IPS DF 19.7 (cell line): Measurements from ENCODE around the gene TJP3.

Experiments used
- DNase-seq: peaks from one replicate; pipeline ENCODE4 v3.0.0-alpha.2; 2013; ENCODE audit warnings: low read depth, low spot score

TJP3 gene

DNA sequence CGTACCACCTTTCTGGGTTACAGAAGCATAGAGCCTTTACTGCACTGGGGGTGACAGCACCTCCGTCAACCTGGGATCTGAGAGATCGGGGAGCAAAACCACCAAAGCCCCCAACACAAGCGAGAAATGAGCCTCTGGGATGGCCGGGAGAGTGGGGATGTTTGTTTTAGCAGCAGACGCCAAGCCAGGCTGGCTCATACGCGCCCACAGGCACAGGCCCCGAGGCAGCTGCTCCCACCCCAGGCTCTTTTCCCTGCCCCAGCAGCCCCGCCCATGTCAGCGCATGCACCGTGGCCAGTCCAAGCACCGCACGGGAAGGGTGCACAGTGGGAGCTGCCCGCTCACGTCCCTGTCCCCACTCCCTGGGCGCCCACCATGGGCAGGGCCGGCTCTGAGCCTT is 16.5 kb upstream of the TJP3 start:
- DNase-seq = no peak

- no peak for DNase-seq
Observed at GRCh38 chr19:3692141-3693024, 15.8 kb upstream of the TJP3 start.

- no peak for DNase-seq
Observed at GRCh38 chr19:3693025-3693925, 14.9 kb upstream of the TJP3 start.

DNA sequence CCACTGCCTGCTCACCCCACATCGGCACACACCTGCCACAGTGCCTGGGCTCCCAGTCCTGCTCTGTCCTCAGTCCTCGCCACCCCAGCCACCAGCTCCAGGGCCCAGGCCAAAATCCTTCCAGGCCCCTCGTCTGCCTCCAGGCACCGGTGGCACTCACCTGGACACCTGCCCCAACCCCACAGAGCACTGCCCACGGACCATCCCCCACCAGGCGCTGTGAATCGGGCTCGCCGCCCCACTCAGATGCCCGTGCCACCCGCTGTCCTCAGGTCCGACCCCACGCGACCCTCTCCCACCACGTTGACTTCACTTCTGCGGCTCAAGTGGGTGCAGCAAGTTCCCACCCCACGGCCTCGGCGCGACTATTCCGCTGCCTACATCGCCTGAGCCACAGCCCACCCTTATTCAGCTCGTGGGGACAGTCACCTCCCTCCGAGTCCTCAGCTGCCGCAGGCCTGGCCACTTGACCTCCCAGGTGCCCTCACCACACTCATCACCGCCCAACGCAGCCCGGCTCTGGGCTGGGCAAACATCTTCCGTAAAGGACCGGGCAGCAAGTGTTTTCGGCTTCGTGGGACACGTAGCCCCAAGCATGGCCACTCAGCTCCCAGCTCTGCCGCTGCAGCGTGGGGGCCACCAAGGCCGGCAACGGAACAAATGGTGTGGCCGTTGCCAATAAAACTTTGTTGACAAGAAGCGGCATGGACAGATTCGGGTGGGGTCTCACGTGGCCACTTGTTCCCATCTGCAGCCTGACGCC is 13.6 kb upstream of the TJP3 start:
- no peak for DNase-seq

- no peak for DNase-seq
Observed at GRCh38 chr19:3695124-3695733, 13.0 kb upstream of the TJP3 start.

DNA sequence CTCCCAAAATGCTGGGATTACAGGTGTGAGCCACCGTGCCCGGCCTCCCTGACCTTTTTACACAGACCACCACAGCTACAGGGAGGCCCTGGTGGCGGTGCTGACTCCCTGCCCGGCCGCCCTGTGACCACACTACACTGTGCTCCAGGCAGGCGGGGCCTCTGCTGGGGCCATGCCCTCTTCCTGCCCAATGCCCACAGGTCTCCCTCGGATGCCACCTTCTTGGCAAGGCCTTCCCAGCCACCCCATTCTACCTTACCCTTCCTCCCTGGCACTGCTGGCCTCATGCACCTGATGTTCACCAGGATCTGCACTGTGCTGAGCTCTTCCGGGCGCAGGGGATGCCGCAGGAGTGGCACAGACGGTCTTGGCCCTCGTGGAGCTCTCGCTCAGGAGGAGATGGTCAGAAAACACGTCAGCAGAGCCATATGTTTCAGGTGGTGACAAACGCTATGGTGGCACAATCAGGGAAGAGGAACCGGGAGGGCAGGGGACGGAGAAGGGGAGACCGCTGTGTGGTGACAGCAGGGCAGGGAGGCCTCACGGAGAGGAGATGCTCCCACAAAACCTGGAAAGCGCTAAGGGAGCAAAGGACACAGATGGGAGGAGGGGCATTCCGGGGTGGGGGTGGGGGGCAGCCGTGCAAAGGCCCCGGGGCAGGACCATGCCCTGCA is 12.1 kb upstream of the TJP3 start:
- DNase-seq = no peak

DNA sequence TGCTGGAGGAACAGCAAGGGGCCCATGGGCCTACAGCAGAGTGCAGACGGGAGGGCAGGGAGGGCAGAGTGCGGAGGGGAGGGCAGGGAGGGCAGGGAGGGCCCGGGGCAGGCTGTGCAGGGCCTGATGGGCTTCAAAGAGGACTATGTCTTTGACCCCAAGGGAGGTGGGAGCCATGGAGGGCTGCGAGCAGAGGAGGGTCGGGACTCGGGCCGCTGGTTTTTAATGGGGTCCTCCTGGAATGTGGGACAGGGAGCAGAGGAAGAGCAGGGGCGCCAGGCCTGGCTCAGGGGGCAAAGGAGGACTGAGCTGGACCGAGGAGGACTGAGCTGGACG is 11.6 kb upstream of the TJP3 start:
- DNase-seq = no peak

- DNase-seq = no peak
Observed at GRCh38 chr19:3697094-3697493, 11.1 kb upstream of the TJP3 start.

DNA sequence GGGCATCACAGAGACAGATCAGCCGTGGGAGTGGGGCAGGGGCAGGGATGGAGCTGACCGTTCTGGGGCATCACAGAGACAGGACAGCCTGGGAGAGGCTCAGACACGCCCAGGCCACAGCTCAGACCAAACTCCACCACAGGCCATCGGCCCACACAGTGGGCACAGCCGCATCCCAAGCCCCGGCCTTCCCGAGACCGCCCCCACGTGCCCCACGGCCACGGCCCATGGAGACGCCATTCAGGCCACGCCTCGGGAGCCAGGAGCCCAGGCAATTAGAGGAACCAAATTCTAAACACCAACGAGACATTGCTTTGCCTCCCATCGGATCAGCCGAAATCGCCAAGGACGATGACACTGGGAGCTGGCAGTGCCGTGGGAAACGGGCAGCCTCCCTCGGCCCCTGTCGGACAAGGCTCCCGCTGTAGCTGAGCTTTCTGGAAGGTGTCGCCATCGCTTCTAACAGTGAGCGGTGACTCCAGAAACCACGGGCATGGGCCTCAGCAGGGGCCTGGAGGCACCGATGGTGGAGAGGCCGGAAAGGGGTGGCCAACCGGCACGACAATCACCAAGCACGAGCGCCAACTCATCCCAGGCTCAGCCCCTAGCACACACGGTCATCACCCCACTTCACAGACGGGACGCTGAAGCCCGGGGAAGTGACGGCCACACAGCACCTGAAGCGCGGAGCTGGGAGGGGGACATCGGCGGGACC is 10.4 kb upstream of the TJP3 start:
- DNase-seq = no peak

GRCh38 chr19:3698386-3698950 is 9.7 kb upstream of the TJP3 start:
- DNase-seq = no peak

GRCh38 chr19:3698974-3699740 is 9.0 kb upstream of the TJP3 start:
- DNase-seq = no peak

DNA sequence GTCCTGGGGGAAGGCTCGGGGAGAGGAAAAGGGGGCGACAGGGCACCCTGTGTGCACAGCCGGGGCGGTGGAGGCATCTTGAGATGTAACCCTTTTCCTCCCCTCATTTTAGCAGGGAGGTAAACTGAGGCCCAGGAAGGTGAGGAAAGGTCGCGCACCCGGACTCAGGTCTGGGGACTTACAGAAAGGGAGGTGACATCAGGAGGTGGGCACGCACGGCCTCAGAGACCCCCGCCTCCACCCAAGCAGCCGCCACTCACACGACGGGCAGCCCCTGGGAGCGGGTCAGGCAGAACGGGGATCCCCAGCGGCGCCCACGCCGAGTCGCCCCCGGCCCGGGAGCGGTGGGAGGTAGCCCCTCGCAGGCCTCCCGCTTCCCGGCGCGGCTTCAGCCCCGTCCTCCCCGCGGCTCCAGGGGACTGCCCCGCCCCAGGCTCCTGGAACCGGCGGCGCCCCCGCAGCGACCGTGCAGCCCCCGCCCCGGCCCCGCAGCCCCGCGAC is 8.4 kb upstream of the TJP3 start:
- no peak for DNase-seq

GRCh38 chr19:3700242-3701032 is 7.7 kb upstream of the TJP3 start, which contains the start of gene PIP5K1C:
Gene PIP5K1C (minus strand): TSS chr19:3700468. CDS start chr19:3700390, 78 bp downstream.
- no peak for DNase-seq

GRCh38 chr19:3701200-3701599 is 7.0 kb upstream of the TJP3 start:
- DNase-seq = no peak

- DNase-seq = no peak
Observed at GRCh38 chr19:3707868-3708206, 347 bp upstream of the TJP3 start.

DNA sequence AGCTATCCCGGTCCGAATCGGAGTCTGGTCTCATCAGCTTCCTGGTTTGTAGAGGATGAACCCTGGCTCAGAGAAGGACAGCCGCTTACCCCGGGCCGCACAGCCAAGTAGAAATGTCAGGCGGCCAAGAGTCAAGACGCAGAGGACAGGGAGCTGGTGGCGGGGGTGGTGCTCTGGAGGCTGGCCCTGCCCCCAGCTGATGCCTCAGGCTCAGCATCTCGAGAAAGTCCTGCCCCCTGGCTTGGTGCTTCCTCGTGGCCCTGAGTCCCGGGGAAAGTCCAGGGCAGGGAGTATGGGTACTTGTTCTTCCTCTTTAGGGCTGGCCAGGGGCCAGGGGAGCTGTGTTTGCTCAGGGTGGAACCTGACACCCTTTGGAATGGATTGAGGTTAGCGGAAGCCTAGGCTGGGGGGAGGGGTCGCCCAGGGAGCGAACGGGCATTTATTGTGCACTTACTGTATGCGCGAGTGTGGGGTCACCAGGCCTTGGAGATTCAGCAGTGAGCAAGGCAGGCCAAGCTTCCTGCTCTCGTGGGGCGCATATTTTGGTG is 2.2 kb downstream of the TJP3 start:
- DNase-seq = no peak

GRCh38 chr19:3712663-3713611 is 4.8 kb downstream of the TJP3 start:
- DNase-seq = no peak
